Transverse colon (tissue), 4 donors: ENCODE measurements around the gene CELSR3.

ENCODE experiments used
- POLR2A ChIP-seq: fragments of 450-650 bp; IDR thresholded peaks from one replicate; pipeline ENCODE4 v1.6.1; 2016; ENCODE audit warnings: antibody characterized with exemption, mild to moderate bottlenecking, moderate library complexity
- POLR2AphosphoS5 ChIP-seq, 3 donors: sonication (generic); formaldehyde crosslinking; IDR thresholded peaks; one replicate each; pipeline ENCODE4 v1.6.1; 2016; ENCODE audit warnings: antibody characterized with exemption in 3 of 3
- TF ChIP-seq, protein P1 (sequence below), 5 experiments: fragments of 200-600 bp in 3 of 5; fragments of 450-650 bp in 2 of 5; sonication (generic) in 3 of 5; IDR thresholded peaks; 1 replicate in 2 of 5; 2 replicates in 3 of 5; pipeline ENCODE4 v1.5.1; 2016 to 2017; ENCODE audit warnings: antibody characterized with exemption in 5 of 5, inconsistent platforms in 3 of 5, mild to moderate bottlenecking in 2 of 5, moderate library complexity in 1 of 5

DNA sequence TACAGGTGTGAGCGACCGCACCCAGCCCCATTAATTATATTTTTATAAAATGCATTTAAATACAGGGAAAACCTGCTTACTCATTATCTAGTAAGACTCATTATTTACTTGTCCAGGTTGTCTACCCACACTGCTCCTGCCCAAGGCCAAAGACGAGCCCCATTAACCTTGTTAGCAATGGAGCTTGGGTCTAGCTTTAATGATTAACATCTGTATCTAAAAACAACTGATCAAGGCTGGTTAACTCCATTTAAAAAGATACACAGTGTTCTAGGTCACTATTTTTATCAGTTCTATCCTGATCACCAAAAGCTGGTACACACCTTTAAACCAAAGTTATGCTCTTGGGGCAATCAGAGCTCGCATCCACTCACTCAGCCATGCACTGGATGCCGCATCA is 33.5 kb upstream of the CELSR3 start:
- TF ChIP-seq, protein P1, sequence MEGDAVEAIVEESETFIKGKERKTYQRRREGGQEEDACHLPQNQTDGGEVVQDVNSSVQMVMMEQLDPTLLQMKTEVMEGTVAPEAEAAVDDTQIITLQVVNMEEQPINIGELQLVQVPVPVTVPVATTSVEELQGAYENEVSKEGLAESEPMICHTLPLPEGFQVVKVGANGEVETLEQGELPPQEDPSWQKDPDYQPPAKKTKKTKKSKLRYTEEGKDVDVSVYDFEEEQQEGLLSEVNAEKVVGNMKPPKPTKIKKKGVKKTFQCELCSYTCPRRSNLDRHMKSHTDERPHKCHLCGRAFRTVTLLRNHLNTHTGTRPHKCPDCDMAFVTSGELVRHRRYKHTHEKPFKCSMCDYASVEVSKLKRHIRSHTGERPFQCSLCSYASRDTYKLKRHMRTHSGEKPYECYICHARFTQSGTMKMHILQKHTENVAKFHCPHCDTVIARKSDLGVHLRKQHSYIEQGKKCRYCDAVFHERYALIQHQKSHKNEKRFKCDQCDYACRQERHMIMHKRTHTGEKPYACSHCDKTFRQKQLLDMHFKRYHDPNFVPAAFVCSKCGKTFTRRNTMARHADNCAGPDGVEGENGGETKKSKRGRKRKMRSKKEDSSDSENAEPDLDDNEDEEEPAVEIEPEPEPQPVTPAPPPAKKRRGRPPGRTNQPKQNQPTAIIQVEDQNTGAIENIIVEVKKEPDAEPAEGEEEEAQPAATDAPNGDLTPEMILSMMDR (IDR thresholded peaks at IDR 0.05), result no peak
- TF ChIP-seq POLR2AphosphoS5 (IDR thresholded peaks at IDR 0.05) (no peak), POLR2A (no peak)
